Panc1 (cell line): ENCODE results near the gene SLC16A3. TPM values are rescaled to one million over a fixed set of nuclear protein-coding genes. Genes with fewer than 3 reads are reported as not detected.
A peak's percentile ranks its signal among the peaks of the same experiment; 100 is the strongest.

Source experiments
- ATAC-seq: fragments of 200-7000 bp; cut with Tn5 transposase; 2 replicates; pipeline ENCODE4 v1.9.1; 2020; ENCODE audit warnings: mild to moderate bottlenecking, moderate library complexity
- BruUV-seq: library from RNA; stranded (reverse); fragments of 400-500 nt; replicated peaks from 2 replicates; lab custom pipeline; 2021; lab: Mats Ljungman, UMichigan
- CTCF ChIA-PET: fragments of 300-600 bp; sonication (Branson Sonifier 250); formaldehyde crosslinking; loops from one replicate; lab custom pipeline; 2022; ENCODE audit warnings: antibody characterized with exemption; lab: Charles Lee
- POLR2A ChIA-PET: fragments of 300-600 bp; sonication (Branson Sonifier 250); formaldehyde crosslinking; loops from one replicate; lab custom pipeline; 2022; ENCODE audit warnings: antibody characterized with exemption; lab: Charles Lee
- DNase-seq: peaks from one replicate; pipeline ENCODE4 v3.0.0-alpha.2; 2010; ENCODE audit warnings: low read depth, low spot score
- H3K27ac ChIP-seq: 2 replicates; pipeline ENCODE4 v1.5.1; 2011; ENCODE audit warnings: mild to moderate bottlenecking, low read length, inconsistent platforms
- H3K27me3 ChIP-seq: fragments of 200-500 bp; sonication (Bioruptor generic); 2 replicates; pipeline ENCODE4 v1.6.0; 2014; ENCODE audit warnings: low read length, inconsistent platforms; ENCODE audit not compliant: control insufficient read depth, insufficient read depth
- H3K36me3 ChIP-seq: fragments of 200-500 bp; sonication (Bioruptor generic); 2 replicates; pipeline ENCODE4 v1.5.1; 2014; ENCODE audit warnings: inconsistent platforms, mild to moderate bottlenecking, low read length, moderate library complexity; ENCODE audit not compliant: control insufficient read depth, insufficient read depth
- H3K4me1 ChIP-seq: 2 replicates; pipeline ENCODE4 v1.5.1; 2011; ENCODE audit warnings: inconsistent platforms, mild to moderate bottlenecking, low read length, moderate library complexity; ENCODE audit not compliant: control insufficient read depth, insufficient read depth
- H3K4me3 ChIP-seq, 2 experiments: 2 replicates each; pipeline ENCODE4 v1.5.1; 2011 to 2012; ENCODE audit warnings: low read depth in 2 of 2, low read length in 2 of 2, mild to moderate bottlenecking in 2 of 2, inconsistent platforms in 1 of 2, moderate library complexity in 1 of 2
- H3K9me3 ChIP-seq: fragments of 200-500 bp; sonication (Bioruptor generic); 2 replicates; pipeline ENCODE4 v1.5.1; 2014; ENCODE audit warnings: low read depth, mild to moderate bottlenecking, inconsistent platforms, low read length, moderate library complexity; ENCODE audit not compliant: control insufficient read depth, insufficient read depth
- CTCF ChIP-seq: fragments of 450-650 bp; IDR thresholded peaks from 2 replicates; pipeline ENCODE4 v1.5.1; 2017; ENCODE audit warnings: mild to moderate bottlenecking
- POLR2AphosphoS5 ChIP-seq: IDR thresholded peaks from 2 replicates; pipeline ENCODE4 v1.6.1; 2012; ENCODE audit warnings: mild to moderate bottlenecking, low read depth, low read length, moderate library complexity
- SIN3A ChIP-seq: IDR thresholded peaks from 2 replicates; pipeline ENCODE4 v1.6.1; 2012; ENCODE audit warnings: low read depth, mild to moderate bottlenecking, low read length, moderate library complexity, borderline replicate concordance; ENCODE audit not compliant: insufficient read depth
- TCF7L2 ChIP-seq: IDR thresholded peaks from 2 replicates; pipeline ENCODE4 v1.6.1; 2011; ENCODE audit warnings: mild to moderate bottlenecking, low read depth, low read length, inconsistent platforms
- in situ Hi-C: cut with HindIII; loops from 2 replicates; pipeline ENCODE4 v1.10.0; 2016; ENCODE audit warnings: low sequenced_read_pairs, low pct_unique_long_range_greater_than_20kb
- intact Hi-C: fragments of 100-400 bp; cut with micrococcal nuclease; formaldehyde crosslinking; loops from one replicate; pipeline ENCODE4 v1.10.0; 2022; ENCODE audit not compliant: unreplicated experiment
- total RNA-seq: library from RNA; stranded (reverse); gene quantifications from one replicate; pipeline ENCODE4 v1.2.1, GENCODE V29; 2021; ENCODE audit not compliant: unreplicated experiment
- TF ChIP-seq, protein P1 (sequence below), 2 experiments: IDR thresholded peaks; 2 replicates each; pipeline ENCODE4 v1.6.1; 2011 to 2012; ENCODE audit warnings: low read depth in 2 of 2, control low read depth in 1 of 2, low read length in 1 of 2, mild to moderate bottlenecking in 1 of 2, moderate library complexity in 1 of 2; ENCODE audit not compliant: insufficient read depth in 1 of 2

Gene SLC16A3
- total RNA-seq, 1 experiment from 2014 or later = 581 TPM

GRCh38 chr17:82231312-82231561 is 2.4 kb downstream of the SLC16A3 start:
- H3K9me3 ChIP-seq = no peaks in the 10 kb centered on the region
- TF ChIP-seq, protein P1, sequence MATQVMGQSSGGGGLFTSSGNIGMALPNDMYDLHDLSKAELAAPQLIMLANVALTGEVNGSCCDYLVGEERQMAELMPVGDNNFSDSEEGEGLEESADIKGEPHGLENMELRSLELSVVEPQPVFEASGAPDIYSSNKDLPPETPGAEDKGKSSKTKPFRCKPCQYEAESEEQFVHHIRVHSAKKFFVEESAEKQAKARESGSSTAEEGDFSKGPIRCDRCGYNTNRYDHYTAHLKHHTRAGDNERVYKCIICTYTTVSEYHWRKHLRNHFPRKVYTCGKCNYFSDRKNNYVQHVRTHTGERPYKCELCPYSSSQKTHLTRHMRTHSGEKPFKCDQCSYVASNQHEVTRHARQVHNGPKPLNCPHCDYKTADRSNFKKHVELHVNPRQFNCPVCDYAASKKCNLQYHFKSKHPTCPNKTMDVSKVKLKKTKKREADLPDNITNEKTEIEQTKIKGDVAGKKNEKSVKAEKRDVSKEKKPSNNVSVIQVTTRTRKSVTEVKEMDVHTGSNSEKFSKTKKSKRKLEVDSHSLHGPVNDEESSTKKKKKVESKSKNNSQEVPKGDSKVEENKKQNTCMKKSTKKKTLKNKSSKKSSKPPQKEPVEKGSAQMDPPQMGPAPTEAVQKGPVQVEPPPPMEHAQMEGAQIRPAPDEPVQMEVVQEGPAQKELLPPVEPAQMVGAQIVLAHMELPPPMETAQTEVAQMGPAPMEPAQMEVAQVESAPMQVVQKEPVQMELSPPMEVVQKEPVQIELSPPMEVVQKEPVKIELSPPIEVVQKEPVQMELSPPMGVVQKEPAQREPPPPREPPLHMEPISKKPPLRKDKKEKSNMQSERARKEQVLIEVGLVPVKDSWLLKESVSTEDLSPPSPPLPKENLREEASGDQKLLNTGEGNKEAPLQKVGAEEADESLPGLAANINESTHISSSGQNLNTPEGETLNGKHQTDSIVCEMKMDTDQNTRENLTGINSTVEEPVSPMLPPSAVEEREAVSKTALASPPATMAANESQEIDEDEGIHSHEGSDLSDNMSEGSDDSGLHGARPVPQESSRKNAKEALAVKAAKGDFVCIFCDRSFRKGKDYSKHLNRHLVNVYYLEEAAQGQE (IDR thresholded peaks at IDR 0.05; ENCODE audit: insufficient read depth in 1 of 2, low read depth in 2 of 2, low read length in 1 of 2) = no peak
- TF ChIP-seq CTCF = no peak
- TF ChIP-seq SIN3A = no peak
- no peak for TF ChIP-seq POLR2AphosphoS5
- TF ChIP-seq TCF7L2 = no peak
- H3K4me1 ChIP-seq = peaks cover 52% of the 10 kb centered on the region
- no TSS peak for BruUV-seq
- peaks cover 15% of the 10 kb centered on the region for H3K36me3 ChIP-seq
- in situ Hi-C loops (no loop called here), intact Hi-C loops (loop anchor here (10.0 kb wide), 1 partner anchor 126 kb away; no protein-coding TSS in a partner anchor)
- H3K27ac ChIP-seq = peak overlapping the region; percentile 94
- ChIA-PET CTCF (no interaction called here), POLR2A (no interaction called here)
- DNase-seq (no peak), ATAC-seq (peak; percentile 14; the same call in 1 of the 2 replicates)
- H3K4me3 ChIP-seq = peak overlapping the region; percentile 72 to 97
- H3K27me3 ChIP-seq = no peaks in the 10 kb centered on the region

GRCh38 chr17:82231562-82232321 is 2.9 kb downstream of the SLC16A3 start:
- H3K36me3 ChIP-seq = peaks cover 15% of the 10 kb centered on the region
- BruUV-seq = TSS peak; percentile 7
- TF ChIP-seq CTCF (no peak), POLR2AphosphoS5 (peak; percentile 47; the same call in 1 of the 2 replicates), SIN3A (0 out of 2 replicates have a peak, but pooled peaks have one; percentile 36)
- DNase-seq (no peak), ATAC-seq (peak; percentile 5)
- H3K27ac ChIP-seq = peak overlapping the region; percentile 94
- H3K4me1 ChIP-seq = peaks cover 57% of the 10 kb centered on the region
- H3K4me3 ChIP-seq = peak overlapping the region; percentile 72 to 97
- H3K27me3 ChIP-seq = no peaks in the 10 kb centered on the region
- intact Hi-C loops (loop anchor here (10.0 kb wide), 1 partner anchor 127 kb away; no protein-coding TSS in a partner anchor), in situ Hi-C loops (no loop called here)
- H3K9me3 ChIP-seq = no peaks in the 10 kb centered on the region
- CTCF ChIA-PET = no interaction called here
- POLR2A ChIA-PET = no interaction called here
